Psoas muscle (tissue), 8 donors: ENCODE measurements around the gene RFC5. TPM values are rescaled to one million over a fixed set of nuclear protein-coding genes. Genes with fewer than 3 reads are reported as not detected.

ENCODE experiments used
- ATAC-seq, 4 donors: fragments of 200-7000 bp; cut with Tn5 transposase; one replicate each; pipeline ENCODE4 v1.9.1; 2020; ENCODE audit warnings: moderate library complexity in 3 of 4, mild to moderate bottlenecking in 2 of 4
- DNase-seq, 2 donors: peaks; one replicate each; pipeline ENCODE4 v3.0.0-alpha.2; 2020
- H3K27ac ChIP-seq: fragments of 200-600 bp; one replicate; pipeline ENCODE4 v1.8.0; 2022
- H3K27me3 ChIP-seq, 3 donors: fragments of 200-600 bp in 1 of 3; one replicate each; pipeline versions ENCODE4 v1.6.1 to v1.8.0; 2013 to 2022; ENCODE audit warnings: low read length in 2 of 3, mild to moderate bottlenecking in 2 of 3, moderate library complexity in 1 of 3; ENCODE audit not compliant: insufficient read depth in 3 of 3
- H3K36me3 ChIP-seq, 2 donors: fragments of 200-600 bp in 1 of 2; one replicate each; pipeline versions ENCODE4 v1.6.1 to v1.8.0; 2013 to 2022; ENCODE audit warnings: low read depth in 1 of 2, mild to moderate bottlenecking in 1 of 2, moderate library complexity in 1 of 2; ENCODE audit not compliant: insufficient read depth in 1 of 2
- H3K4me1 ChIP-seq: fragments of 200-600 bp; one replicate; pipeline ENCODE4 v1.8.0; 2022
- H3K4me3 ChIP-seq: fragments of 200-600 bp; one replicate; pipeline ENCODE4 v1.8.0; 2022; ENCODE audit warnings: mild to moderate bottlenecking
- H3K9me3 ChIP-seq: fragments of 200-600 bp; one replicate; pipeline ENCODE4 v1.8.0; 2022
- WGBS, 3 donors: extraction: QIAGEN DNeasy Blood & Tissue Kit; methylation state at CpG; one replicate each; pipeline versions ENCODE4 v1.1.6 to v1.1.7; 2013; 5-methylcytosine and 5-hydroxymethylcytosine counted together
- intact Hi-C, 2 donors: fragments of 100-400 bp; cut with DNase I; formaldehyde crosslinking; loops; one replicate each; pipeline versions ENCODE4 v1.11.0 to v1.14.2; 2022
- polyA plus RNA-seq, 3 donors: library from polyadenylated mRNA; stranded (reverse); fragments of 200-250 nt; gene quantifications; one replicate each; pipeline ENCODE4 v1.2.3, GENCODE V29; 2013
- total RNA-seq, 4 donors: library from RNA; stranded (reverse); fragmentation: NEBNext Ultra II Directional in 2 of 4; extraction: Animal tissue kit (Norgen Biotek cat#: 25700) in 2 of 4; gene quantifications; one replicate each; pipeline versions ENCODE4 v1.2.1 to v1.2.4, GENCODE V29; 2021 to 2023
- TF ChIP-seq, protein P1 (sequence below): fragments of 200-600 bp; IDR thresholded peaks from one replicate; pipeline ENCODE4 v1.8.0; 2022; ENCODE audit warnings: antibody characterized with exemption
- donor health status: healthy with polysubstance abuse.
- donor health status: DM: no; HTN: no; CAD: no; lungs with moderate emphysema.
- donor health status: Bipolar disorder and iron deficiency.
- donor health status: healthy.
- donor health status: DM: yes; HTN: yes; CAD: no.
- donor health status: DM: no; HTN: no; CAD: no.
- donor health status: DM: no; HTN: no; CAD: no.
- donor health status: DM: yes; HTN: yes; CAD: no.

The RFC5 gene
- total and polyA plus RNA-seq, 7 donors = 2.2 to 8.5 (median 3.8) TPM

DNA sequence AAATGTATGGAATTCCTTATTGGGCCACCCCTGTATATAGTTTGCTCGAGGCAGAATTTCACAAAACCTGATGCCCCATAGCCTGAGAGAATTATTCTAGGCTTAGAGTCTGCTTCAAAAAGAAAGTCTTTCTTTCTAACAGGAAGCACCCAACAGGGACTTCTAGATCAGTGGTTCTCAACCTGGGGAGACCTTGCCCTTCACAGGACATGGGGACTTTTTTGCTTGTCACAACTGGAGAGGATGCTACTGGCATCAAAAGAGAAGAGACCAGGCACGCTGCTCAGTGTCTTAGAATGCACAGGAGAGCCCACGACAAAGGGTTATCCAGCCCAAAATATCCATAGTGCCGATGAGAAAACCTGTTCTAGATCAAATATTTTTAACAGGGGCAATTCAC, 25.6 kb downstream of the RFC5 start:
- 94 to 99% (median 94%) methylated on average over 4 of the region's 4 CpGs for WGBS, 3 donors
- Histone ChIP-seq H3K27me3 (no peaks in the 10 kb centered on the region), H3K27ac (no peak overlapping the region), H3K36me3 (peaks cover 3 to 91% of the 10 kb centered on the region in 2 donors), H3K4me3 (no peak overlapping the region), H3K9me3 (no peaks in the 10 kb centered on the region), H3K4me1 (no peaks in the 10 kb centered on the region)
- intact Hi-C loops = no loop called here
- DNase-seq (no peak), ATAC-seq (no peak)
- TF ChIP-seq, protein P1, sequence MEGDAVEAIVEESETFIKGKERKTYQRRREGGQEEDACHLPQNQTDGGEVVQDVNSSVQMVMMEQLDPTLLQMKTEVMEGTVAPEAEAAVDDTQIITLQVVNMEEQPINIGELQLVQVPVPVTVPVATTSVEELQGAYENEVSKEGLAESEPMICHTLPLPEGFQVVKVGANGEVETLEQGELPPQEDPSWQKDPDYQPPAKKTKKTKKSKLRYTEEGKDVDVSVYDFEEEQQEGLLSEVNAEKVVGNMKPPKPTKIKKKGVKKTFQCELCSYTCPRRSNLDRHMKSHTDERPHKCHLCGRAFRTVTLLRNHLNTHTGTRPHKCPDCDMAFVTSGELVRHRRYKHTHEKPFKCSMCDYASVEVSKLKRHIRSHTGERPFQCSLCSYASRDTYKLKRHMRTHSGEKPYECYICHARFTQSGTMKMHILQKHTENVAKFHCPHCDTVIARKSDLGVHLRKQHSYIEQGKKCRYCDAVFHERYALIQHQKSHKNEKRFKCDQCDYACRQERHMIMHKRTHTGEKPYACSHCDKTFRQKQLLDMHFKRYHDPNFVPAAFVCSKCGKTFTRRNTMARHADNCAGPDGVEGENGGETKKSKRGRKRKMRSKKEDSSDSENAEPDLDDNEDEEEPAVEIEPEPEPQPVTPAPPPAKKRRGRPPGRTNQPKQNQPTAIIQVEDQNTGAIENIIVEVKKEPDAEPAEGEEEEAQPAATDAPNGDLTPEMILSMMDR = no peak

DNA sequence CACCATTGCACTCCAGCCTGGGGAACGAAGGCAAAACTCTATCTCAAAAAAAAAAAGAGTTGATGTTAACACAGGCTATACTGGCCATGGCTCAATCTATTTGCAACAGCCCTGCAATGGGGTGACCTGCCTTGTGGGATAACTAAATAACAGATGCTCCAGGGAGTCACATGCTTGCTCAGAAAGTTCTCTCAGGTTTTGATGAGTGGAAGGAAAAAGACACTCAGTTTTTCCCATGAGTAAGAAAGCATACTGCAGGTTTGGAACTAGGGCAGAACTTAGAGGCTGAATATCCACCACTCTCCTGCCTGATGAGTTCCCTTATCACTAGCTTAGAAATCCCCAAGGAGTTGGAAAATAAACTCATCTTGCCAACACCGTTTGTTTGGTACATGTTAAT, 27.6 kb downstream of the RFC5 start:
- no peak for ATAC-seq
- WGBS, 3 donors = 71 to 84% (median 77%) methylated on average over 2 of the region's 2 CpGs
- H3K4me3 ChIP-seq = no peak overlapping the region
- DNase-seq = no peak
- intact Hi-C loops = no loop called here
- H3K36me3 ChIP-seq = peaks cover 3 to 88% of the 10 kb centered on the region in 2 donors
- no peaks in the 10 kb centered on the region for H3K4me1 ChIP-seq
- no peak overlapping the region for H3K27ac ChIP-seq
- H3K27me3 ChIP-seq = no peaks in the 10 kb centered on the region
- no peaks in the 10 kb centered on the region for H3K9me3 ChIP-seq
- TF ChIP-seq, protein P1 = no peak

DNA sequence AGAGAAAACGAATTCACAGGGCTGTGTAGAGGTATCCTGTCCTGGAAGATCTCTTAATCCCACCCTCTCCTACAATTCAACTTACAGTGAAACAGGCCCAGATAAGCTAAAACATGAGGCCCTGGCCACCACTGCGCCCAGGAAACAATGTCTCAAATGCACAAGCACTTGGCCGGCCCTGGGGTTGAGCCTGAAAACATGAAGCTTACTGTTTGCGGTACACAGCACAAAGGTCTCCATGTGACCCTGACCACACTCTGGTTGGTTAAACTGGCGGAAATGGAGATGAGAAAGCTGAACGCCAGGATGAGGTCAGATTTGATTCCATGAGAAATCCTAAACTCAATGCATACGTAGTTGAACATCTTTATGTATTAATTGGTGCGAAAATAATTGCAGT, 28.1 kb downstream of the RFC5 start:
- peak in 1 of 2 donors; percentile 19 for DNase-seq
- intact Hi-C loops = no loop called here
- Histone ChIP-seq H3K36me3 (peaks cover 3 to 88% of the 10 kb centered on the region in 2 donors), H3K4me1 (no peaks in the 10 kb centered on the region), H3K27me3 (no peaks in the 10 kb centered on the region), H3K9me3 (no peaks in the 10 kb centered on the region), H3K4me3 (no peak overlapping the region), H3K27ac (no peak overlapping the region)
- ATAC-seq = no peak
- TF ChIP-seq, protein P1 = no peak
- WGBS, 3 donors = 94 to 96% (median 95%) methylated on average over 8 of the region's 8 CpGs

DNA sequence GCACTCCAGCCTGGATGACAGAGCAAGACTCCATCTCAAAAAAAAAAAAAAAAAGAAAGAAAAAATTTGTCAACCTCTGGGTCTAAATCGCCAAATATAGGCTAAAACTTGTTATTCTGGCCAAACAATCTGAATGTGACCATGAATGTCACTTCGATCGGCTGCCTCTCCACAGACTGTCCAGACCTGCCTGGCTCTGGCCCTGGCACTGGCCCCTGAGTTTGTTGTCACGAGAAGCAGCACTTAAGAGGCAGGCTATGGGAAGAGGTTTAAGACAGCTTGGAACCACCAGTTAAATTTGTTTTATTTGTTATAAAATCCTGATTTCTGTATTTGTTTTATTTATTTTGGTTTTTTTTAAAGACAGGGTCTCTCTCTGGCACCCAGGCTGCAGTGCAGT, 29.9 kb downstream of the RFC5 start:
- peaks cover 2% of the 10 kb centered on the region for H3K4me1 ChIP-seq
- DNase-seq = no peak
- H3K36me3 ChIP-seq = peaks cover under 1 to 88% of the 10 kb centered on the region in 2 donors
- ATAC-seq = no peak
- intact Hi-C loops = no loop called here
- no peaks in the 10 kb centered on the region for H3K9me3 ChIP-seq
- H3K27ac ChIP-seq = no peak overlapping the region
- H3K4me3 ChIP-seq = no peak overlapping the region
- WGBS, 3 donors = 92 to 99% (median 96%) methylated on average over 4 of the region's 4 CpGs
- H3K27me3 ChIP-seq = no peaks in the 10 kb centered on the region
- TF ChIP-seq, protein P1 = no peak
